HL-60 (cell line): ENCODE measurements around the gene EXOC4.

Experiments
- DNase-seq, 2 experiments: peaks; one replicate each; pipeline ENCODE4 v3.0.0-alpha.2; 2010 to 2020; ENCODE audit warnings: low read depth in 1 of 2, low spot score in 1 of 2
- H3K27ac ChIP-seq: fragments of 250-450 bp; sonication (Bioruptor Pico); replicated peaks from 2 replicates; pipeline ENCODE4 v1.5.1; 2020; ENCODE audit warnings: mild to moderate bottlenecking, moderate library complexity
- H3K27me3 ChIP-seq: fragments of 250-450 bp; sonication (Bioruptor Pico); 2 replicates; pipeline ENCODE4 v1.5.1; 2021; ENCODE audit warnings: mild to moderate bottlenecking, moderate library complexity; ENCODE audit not compliant: insufficient read depth, poor library complexity, severe bottlenecking
- H3K4me3 ChIP-seq: replicated peaks from 2 replicates; pipeline ENCODE4 v1.5.1; 2011; ENCODE audit warnings: mild to moderate bottlenecking, control low read depth, low read length; ENCODE audit not compliant: insufficient read depth
- GABPA ChIP-seq: IDR thresholded peaks from 2 replicates; pipeline ENCODE4 v1.6.1; 2012; ENCODE audit warnings: low read depth
- POLR2AphosphoS5 ChIP-seq: IDR thresholded peaks from 2 replicates; pipeline ENCODE4 v1.6.1; 2012; ENCODE audit warnings: low read depth
- SPI1 ChIP-seq: IDR thresholded peaks from 2 replicates; pipeline ENCODE4 v1.6.1; 2012; ENCODE audit warnings: low read depth, mild to moderate bottlenecking, borderline replicate concordance
- TF ChIP-seq, protein P1 (sequence below): IDR thresholded peaks from one replicate; pipeline ENCODE4 v1.5.1; 2011; ENCODE audit warnings: low read length, control low read depth, inconsistent platforms; ENCODE audit not compliant: insufficient read depth
- TF ChIP-seq, protein P2 (sequence below): IDR thresholded peaks from 2 replicates; pipeline ENCODE4 v1.6.1; 2012; ENCODE audit warnings: low read depth; ENCODE audit not compliant: insufficient replicate concordance

The EXOC4 gene

DNA sequence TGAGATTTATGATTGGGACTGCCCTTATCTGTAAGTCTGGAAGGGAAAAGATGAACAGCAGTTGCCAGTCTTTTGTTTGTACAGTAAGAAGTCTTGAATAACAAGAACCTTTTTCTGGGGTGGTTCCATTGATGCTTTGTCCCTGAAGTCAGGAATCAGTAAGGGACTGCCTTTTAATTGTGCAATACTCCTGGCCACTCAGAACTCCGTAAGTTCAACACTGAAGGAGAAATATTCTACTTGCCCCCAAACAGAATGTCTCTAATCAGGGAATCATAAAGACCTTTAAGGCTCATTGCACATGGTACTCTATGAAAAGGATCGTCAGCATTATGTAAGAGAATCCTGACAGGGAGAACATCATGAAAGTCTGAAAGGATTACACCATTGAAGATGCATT lies 361.4 kb downstream of the EXOC4 start:
- H3K27me3 ChIP-seq = no peaks in the 10 kb centered on the region
- no peak overlapping the region for H3K27ac ChIP-seq
- TF ChIP-seq, protein P1, sequence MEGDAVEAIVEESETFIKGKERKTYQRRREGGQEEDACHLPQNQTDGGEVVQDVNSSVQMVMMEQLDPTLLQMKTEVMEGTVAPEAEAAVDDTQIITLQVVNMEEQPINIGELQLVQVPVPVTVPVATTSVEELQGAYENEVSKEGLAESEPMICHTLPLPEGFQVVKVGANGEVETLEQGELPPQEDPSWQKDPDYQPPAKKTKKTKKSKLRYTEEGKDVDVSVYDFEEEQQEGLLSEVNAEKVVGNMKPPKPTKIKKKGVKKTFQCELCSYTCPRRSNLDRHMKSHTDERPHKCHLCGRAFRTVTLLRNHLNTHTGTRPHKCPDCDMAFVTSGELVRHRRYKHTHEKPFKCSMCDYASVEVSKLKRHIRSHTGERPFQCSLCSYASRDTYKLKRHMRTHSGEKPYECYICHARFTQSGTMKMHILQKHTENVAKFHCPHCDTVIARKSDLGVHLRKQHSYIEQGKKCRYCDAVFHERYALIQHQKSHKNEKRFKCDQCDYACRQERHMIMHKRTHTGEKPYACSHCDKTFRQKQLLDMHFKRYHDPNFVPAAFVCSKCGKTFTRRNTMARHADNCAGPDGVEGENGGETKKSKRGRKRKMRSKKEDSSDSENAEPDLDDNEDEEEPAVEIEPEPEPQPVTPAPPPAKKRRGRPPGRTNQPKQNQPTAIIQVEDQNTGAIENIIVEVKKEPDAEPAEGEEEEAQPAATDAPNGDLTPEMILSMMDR = no peak
- TF ChIP-seq GABPA (no peak), SPI1 (no peak)
- TF ChIP-seq, protein P2, sequence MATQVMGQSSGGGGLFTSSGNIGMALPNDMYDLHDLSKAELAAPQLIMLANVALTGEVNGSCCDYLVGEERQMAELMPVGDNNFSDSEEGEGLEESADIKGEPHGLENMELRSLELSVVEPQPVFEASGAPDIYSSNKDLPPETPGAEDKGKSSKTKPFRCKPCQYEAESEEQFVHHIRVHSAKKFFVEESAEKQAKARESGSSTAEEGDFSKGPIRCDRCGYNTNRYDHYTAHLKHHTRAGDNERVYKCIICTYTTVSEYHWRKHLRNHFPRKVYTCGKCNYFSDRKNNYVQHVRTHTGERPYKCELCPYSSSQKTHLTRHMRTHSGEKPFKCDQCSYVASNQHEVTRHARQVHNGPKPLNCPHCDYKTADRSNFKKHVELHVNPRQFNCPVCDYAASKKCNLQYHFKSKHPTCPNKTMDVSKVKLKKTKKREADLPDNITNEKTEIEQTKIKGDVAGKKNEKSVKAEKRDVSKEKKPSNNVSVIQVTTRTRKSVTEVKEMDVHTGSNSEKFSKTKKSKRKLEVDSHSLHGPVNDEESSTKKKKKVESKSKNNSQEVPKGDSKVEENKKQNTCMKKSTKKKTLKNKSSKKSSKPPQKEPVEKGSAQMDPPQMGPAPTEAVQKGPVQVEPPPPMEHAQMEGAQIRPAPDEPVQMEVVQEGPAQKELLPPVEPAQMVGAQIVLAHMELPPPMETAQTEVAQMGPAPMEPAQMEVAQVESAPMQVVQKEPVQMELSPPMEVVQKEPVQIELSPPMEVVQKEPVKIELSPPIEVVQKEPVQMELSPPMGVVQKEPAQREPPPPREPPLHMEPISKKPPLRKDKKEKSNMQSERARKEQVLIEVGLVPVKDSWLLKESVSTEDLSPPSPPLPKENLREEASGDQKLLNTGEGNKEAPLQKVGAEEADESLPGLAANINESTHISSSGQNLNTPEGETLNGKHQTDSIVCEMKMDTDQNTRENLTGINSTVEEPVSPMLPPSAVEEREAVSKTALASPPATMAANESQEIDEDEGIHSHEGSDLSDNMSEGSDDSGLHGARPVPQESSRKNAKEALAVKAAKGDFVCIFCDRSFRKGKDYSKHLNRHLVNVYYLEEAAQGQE = no peak
- no peak for DNase-seq
- H3K4me3 ChIP-seq = no peak overlapping the region

DNA sequence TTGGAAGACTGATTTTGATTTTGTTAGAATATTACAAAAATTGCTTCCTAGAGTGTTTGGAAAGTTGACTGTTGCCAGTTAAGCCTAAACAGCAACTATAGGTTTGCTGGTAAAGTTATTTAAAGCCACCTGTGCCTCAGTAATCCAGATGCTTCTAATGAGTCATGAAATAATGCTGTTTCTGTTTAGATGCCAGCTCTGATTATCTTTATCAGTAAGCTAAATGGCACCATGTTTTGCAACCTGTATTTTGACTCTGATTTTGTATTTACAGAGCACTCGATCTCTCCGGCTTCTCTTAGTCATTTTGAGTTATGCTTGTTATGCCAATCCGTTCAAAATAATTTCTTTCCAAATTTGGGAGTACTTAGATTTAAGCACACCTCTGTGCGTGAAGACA lies 366.1 kb downstream of the EXOC4 start:
- Histone ChIP-seq H3K27ac (no peak overlapping the region), H3K4me3 (no peak overlapping the region), H3K27me3 (no peaks in the 10 kb centered on the region)
- TF ChIP-seq SPI1 (no peak), POLR2AphosphoS5 (no peak), GABPA (no peak)
- TF ChIP-seq, protein P1 = no peak
- TF ChIP-seq, protein P2 = no peak
- DNase-seq = no peak

DNA sequence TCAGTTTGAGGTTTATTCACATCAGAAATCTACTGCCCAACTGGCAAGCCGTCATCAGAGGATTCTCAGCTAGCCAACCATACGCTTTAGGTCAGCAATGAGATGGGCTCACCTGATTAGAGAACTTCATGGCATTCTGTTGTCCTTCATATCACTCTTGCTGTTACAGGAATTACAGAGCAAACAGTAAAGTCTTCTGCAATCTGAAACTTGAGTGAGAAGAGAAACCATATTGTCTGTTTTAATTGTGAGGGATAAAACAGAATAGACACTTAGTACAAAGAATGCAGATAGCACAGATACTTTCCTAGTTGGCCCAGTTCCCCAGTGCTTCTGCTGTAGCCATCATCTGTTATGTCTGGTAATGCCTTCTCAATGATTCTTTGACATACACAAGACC lies 366.6 kb downstream of the EXOC4 start:
- DNase-seq = no peak
- TF ChIP-seq, protein P2 = no peak
- TF ChIP-seq GABPA (no peak), POLR2AphosphoS5 (no peak), SPI1 (no peak)
- TF ChIP-seq, protein P1 = no peak
- no peak overlapping the region for H3K4me3 ChIP-seq
- H3K27ac ChIP-seq = no peak overlapping the region
- H3K27me3 ChIP-seq = no peaks in the 10 kb centered on the region
